Nephron progenitor cell (in vitro differentiated cells): ENCODE measurements around the gene BTD.

Source experiments
- DNase-seq: peaks from one replicate; pipeline ENCODE4 v3.0.0; 2021
- H3K27ac Mint-ChIP-seq: 2 replicates; pipeline ENCODE4 v1.8.0; 2021; ENCODE audit warnings: mild to moderate bottlenecking, moderate library complexity, mixed read lengths
- H3K27me3 Mint-ChIP-seq: 2 replicates; pipeline ENCODE4 v1.8.0; 2021; ENCODE audit warnings: mild to moderate bottlenecking, low read depth, mixed read lengths; ENCODE audit not compliant: poor library complexity
- H3K36me3 Mint-ChIP-seq: 2 replicates; pipeline ENCODE4 v1.8.0; 2021; ENCODE audit warnings: low read depth, mixed read lengths
- H3K4me1 Mint-ChIP-seq: 2 replicates; pipeline ENCODE4 v1.8.0; 2021; ENCODE audit warnings: mixed read lengths
- H3K4me3 Mint-ChIP-seq: 2 replicates; pipeline ENCODE4 v1.8.0; 2021; ENCODE audit warnings: mild to moderate bottlenecking, moderate library complexity, mixed read lengths
- H3K9me3 Mint-ChIP-seq: 2 replicates; pipeline ENCODE4 v1.8.0; 2021; ENCODE audit warnings: mild to moderate bottlenecking, moderate library complexity, mixed read lengths
- CTCF ChIP-seq: fragments of 200-600 bp; sonication (generic); IDR thresholded peaks from 2 replicates; pipeline ENCODE4 v1.5.0; 2021; ENCODE audit warnings: antibody characterized with exemption

BTD gene

DNA sequence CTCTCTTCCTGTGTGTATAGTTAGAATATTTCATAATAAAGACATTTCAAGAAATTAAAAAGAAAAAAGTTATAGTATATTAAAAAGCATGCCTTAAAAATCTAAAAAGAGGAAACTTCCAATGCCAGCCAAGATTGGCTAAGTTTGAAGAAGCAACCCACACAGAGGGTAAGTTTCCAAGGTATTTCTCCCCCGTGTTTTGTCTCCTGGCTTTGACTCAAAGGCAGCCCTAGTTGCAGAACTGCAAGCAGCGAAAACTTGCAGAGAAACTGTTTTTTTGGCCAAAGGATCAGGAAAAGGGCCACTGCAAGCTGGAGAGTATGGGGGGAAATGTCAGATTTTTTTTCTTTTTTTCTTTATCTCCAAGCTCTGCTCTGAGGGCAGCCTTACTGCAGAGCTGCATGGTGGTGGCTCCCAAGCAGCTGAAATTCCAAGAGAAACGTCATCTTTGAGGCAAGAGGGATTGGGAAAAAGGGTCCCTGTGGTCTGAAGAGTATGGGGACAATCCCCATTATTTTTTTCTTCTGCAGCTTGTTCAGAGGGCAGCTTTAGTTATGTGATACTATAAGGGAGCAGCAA is 23.2 kb upstream of the BTD start:
- H3K36me3 Mint-ChIP-seq, result peaks cover 43% of the 10 kb centered on the region
- no peak for DNase-seq
- no peaks in the 10 kb centered on the region for H3K27me3 Mint-ChIP-seq
- peak overlapping the region; percentile 95 for H3K27ac Mint-ChIP-seq
- no peak for TF ChIP-seq CTCF
- no peaks in the 10 kb centered on the region for H3K4me1 Mint-ChIP-seq
- no peak overlapping the region for H3K4me3 Mint-ChIP-seq
- H3K9me3 Mint-ChIP-seq, result no peaks in the 10 kb centered on the region

GRCh38 chr3:15579051-15579450 is 22.5 kb upstream of the BTD start:
- H3K9me3 Mint-ChIP-seq, result no peaks in the 10 kb centered on the region
- no peak overlapping the region for H3K4me3 Mint-ChIP-seq
- no peak overlapping the region for H3K27ac Mint-ChIP-seq
- H3K27me3 Mint-ChIP-seq, result no peaks in the 10 kb centered on the region
- H3K4me1 Mint-ChIP-seq, result no peaks in the 10 kb centered on the region
- H3K36me3 Mint-ChIP-seq, result peaks cover 43% of the 10 kb centered on the region
- DNase-seq, result no peak
- TF ChIP-seq CTCF, result no peak

DNA sequence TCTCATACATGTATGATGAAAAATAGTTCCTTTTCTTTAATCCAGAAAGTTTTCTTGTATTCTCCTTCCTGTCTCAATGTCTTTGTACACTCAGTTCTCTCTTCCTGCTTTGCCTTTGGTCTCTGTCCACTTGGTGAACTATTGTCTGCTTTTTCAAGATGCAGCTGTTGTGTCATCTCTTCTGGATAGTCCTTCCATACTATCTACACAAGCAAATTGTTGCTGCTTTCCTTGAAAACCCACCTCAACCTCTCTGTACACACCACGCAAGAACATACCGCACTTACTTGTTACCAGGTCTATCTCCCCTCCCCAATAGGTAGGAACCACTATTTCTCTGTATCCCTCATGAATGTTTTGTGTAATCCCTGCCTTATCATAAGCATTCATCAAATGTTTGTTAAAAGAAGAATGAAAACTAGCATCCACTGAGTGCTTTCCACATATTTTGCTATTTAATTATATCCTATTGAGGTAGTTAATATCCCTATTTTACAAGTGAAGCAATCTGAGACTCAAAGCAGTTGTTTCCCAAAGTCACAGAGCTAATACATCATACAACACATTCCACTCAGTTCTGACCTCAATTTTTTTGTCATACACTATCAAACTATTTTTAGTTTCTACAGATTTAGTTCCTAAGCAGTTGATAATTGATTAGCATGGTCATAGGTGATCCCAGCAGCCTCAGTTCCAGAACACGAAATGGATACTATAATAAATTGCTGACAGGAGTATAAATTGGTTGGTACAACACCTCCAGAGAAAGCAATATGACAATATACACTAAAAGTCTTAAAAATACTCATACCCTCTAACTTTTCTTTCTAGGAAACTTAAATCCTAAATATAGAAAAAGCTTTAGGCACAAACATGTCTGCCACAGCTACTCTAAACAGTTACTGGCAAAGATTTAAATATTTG is 19.8 kb upstream of the BTD start:
- DNase-seq, result no peak
- Mint-ChIP-seq H3K4me1 (no peaks in the 10 kb centered on the region), H3K27me3 (no peaks in the 10 kb centered on the region), H3K9me3 (no peaks in the 10 kb centered on the region), H3K36me3 (peaks cover 59% of the 10 kb centered on the region), H3K4me3 (no peak overlapping the region), H3K27ac (no peak overlapping the region)
- TF ChIP-seq CTCF, result no peak

GRCh38 chr3:15585111-15585845 is 16.3 kb upstream of the BTD start:
- H3K9me3 Mint-ChIP-seq, result no peaks in the 10 kb centered on the region
- no peak for DNase-seq
- H3K4me3 Mint-ChIP-seq, result no peak overlapping the region
- no peaks in the 10 kb centered on the region for H3K27me3 Mint-ChIP-seq
- TF ChIP-seq CTCF, result no peak
- H3K27ac Mint-ChIP-seq, result no peak overlapping the region
- H3K36me3 Mint-ChIP-seq, result peaks cover 65% of the 10 kb centered on the region
- H3K4me1 Mint-ChIP-seq, result no peaks in the 10 kb centered on the region

DNA sequence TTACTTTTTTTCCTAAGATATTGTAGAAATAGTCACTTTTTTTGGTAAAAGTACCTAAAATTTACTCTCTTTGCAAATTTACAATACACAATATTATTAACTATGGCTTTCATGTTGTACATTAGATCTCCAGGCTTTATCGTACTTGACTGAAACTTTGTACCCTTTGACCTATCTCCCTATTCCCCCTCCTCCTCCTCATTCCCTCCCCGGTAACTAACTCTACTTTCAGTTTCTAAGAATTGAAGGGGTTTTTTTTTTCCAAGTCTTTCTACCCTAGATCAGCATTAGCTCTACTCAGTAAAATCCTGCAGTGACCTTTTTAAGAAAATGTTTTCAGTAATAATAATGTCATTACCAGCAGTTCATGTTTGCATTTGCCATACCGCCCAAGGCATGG is 10.3 kb upstream of the BTD start:
- TF ChIP-seq CTCF, result no peak
- H3K36me3 Mint-ChIP-seq, result peaks cover 48% of the 10 kb centered on the region
- H3K27me3 Mint-ChIP-seq, result no peaks in the 10 kb centered on the region
- H3K9me3 Mint-ChIP-seq, result no peaks in the 10 kb centered on the region
- H3K4me1 Mint-ChIP-seq, result no peaks in the 10 kb centered on the region
- no peak overlapping the region for H3K4me3 Mint-ChIP-seq
- no peak overlapping the region for H3K27ac Mint-ChIP-seq
- no peak for DNase-seq
